MM.1S (cell line): ENCODE measurements around the gene MYO5C.

Source experiments
- EZH2 ChIP-seq: fragments of 300-600 bp; sonication (generic); optimal IDR thresholded peaks from 2 replicates; pipeline ENCODE3; 2017; ENCODE audit warnings: low read depth, mild to moderate bottlenecking, antibody characterized with exemption, low read length, mixed read lengths
- EZH2phosphoT487 ChIP-seq: fragments of 300-600 bp; sonication (generic); IDR thresholded peaks from 2 replicates; pipeline ENCODE4 v1.6.1; 2018; ENCODE audit warnings: antibody characterized with exemption, low read length
- TF ChIP-seq, protein P1 (sequence below): fragments of 300-600 bp; sonication (generic); IDR thresholded peaks from 2 replicates; pipeline ENCODE4 v1.5.1; 2016; ENCODE audit warnings: antibody characterized with exemption, low read length, mixed read lengths

- TF ChIP-seq, protein P1, sequence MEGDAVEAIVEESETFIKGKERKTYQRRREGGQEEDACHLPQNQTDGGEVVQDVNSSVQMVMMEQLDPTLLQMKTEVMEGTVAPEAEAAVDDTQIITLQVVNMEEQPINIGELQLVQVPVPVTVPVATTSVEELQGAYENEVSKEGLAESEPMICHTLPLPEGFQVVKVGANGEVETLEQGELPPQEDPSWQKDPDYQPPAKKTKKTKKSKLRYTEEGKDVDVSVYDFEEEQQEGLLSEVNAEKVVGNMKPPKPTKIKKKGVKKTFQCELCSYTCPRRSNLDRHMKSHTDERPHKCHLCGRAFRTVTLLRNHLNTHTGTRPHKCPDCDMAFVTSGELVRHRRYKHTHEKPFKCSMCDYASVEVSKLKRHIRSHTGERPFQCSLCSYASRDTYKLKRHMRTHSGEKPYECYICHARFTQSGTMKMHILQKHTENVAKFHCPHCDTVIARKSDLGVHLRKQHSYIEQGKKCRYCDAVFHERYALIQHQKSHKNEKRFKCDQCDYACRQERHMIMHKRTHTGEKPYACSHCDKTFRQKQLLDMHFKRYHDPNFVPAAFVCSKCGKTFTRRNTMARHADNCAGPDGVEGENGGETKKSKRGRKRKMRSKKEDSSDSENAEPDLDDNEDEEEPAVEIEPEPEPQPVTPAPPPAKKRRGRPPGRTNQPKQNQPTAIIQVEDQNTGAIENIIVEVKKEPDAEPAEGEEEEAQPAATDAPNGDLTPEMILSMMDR, result peak; percentile 22
- TF ChIP-seq EZH2 (no peak), EZH2phosphoT487 (no peak)
Measured at GRCh38 chr15:52163321-52164190, 132.0 kb downstream of the MYO5C start.
